Erythroblast (primary cell): ENCODE data around the gene CUBN.

Source experiments
- DNase-seq, 2 experiments: peaks; one replicate each; lab custom pipeline; 2025; lab: John Stamatoyannopoulos, UW
- GATA1 ChIP-seq: IDR thresholded peaks from 2 replicates; pipeline ENCODE4 v1.6.1; 2011; ENCODE audit warnings: low read depth, mild to moderate bottlenecking, control low read depth, low read length, moderate library complexity
- POLR2A ChIP-seq: IDR thresholded peaks from 2 replicates; pipeline ENCODE4 v1.6.1; 2011; ENCODE audit warnings: mild to moderate bottlenecking, low read length

Gene CUBN

DNA sequence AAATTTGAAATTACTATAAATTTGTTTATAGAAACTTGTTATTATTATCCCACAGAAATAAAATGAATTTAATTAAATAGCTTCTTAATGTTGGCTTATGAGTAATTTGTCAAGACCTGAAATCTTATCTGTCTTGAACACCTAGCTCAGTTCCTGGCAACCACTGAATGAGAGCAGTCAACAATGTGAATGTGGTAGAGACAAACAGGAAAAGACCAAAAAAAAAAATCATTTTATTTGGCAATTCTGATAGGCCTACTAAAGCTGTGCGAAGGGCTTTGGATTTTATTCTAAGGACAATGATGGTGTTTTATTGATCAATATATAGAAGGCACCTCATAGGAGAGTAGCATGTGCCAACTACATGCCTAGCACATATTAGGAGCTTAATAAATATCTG, 184.6 kb downstream of the CUBN start:
- TF ChIP-seq GATA1: no peak
- TF ChIP-seq POLR2A: no peak
- DNase-seq: no peak

DNA sequence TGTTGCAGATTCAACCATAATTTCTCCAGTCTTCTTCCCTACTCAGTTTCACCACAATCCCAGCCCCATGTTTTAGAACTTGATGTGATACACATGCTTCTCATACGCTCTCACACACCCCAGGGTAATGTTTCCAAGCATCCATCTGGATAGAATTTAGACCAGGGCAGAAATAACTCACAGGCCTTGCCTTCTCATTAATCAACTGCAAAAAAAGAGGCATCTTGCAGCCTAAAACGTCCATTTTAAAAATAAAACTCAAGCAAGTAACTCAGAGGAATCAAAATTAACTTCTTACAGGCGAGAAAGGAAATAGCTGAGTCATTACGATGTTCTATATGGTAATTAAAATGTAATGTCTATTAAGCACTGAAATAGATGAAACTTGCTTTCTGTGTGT, 185.2 kb downstream of the CUBN start:
- TF ChIP-seq POLR2A (no peak), GATA1 (no peak)
- DNase-seq: no peak

DNA sequence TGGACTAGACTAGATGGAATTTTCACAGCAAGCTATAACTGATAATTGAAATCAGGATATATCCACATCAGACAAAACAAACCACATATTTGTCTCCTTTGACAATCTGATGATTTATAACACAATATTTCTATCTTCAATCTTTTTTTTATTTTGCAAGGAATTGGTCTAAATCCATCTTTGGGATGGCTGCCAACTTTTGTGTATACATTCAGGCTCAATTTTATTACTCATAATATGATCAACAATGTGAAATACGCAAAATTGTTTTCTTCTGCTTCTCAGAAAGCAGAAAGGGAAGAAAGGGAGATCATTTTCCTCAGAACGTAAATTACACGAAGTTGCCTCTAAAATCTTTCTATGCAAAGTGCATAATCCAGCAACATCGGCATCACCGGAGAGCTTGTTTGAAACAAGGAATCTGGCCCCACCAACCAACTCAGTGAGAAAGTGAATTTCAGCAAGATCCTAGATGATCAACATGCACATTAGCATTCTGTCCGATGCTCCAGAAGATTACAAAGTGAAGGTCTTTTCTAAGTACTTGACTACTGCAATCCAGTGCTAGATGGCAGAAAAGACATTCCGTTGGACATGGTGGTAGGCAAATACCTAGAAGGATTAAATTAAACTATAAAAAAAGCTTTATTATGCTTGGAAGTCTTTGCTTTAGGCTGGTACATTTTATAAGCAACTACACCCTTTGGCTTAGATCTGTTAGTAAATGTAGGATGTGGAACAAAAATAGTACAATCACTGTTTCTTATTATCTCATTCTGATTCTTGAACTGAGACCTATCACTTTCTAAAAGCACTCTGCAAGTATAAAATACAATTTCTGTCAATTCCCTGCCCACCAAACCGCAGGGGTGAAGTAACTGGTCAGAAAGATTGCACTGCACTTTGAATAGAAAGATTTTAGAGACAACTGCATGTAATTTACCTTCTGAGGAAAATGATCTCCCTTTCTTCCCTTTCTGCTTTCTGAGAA, 186.0 kb downstream of the CUBN start:
- TF ChIP-seq GATA1 (no peak), POLR2A (no peak)
- no peak for DNase-seq

DNA sequence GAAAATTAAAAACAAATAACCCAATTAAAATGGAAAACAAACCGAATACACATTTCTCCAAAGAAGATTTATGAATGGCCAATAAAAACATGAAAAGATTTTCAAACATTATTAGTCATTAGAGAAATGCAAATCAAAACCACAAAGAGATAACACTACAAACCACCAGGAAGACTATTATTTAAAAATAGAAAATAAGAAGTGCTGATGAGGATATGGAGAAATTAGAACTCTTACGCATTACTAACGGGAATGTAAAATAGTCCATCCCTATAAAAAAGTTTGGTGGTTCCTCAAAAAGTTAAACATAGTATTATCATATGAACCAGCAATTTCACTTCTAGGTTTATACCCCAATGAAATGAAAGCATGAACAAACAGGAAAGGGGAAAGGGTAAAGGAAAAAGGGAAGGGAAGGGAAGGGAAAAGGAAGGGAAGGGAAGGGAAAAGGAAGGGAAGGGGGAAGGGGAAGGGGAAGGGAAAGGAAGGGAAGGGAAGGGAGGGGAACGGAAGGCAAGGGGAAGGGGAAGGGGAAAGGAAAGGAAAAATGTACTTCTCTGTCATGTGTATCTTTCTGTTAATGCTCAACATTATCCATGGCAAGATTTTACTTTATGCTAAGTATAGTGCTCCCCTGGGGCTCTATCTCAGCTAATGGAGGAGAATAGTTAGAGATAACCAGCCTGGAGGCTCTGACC, 187.1 kb downstream of the CUBN start:
- no peak for DNase-seq
- TF ChIP-seq GATA1 (no peak), POLR2A (no peak)

DNA sequence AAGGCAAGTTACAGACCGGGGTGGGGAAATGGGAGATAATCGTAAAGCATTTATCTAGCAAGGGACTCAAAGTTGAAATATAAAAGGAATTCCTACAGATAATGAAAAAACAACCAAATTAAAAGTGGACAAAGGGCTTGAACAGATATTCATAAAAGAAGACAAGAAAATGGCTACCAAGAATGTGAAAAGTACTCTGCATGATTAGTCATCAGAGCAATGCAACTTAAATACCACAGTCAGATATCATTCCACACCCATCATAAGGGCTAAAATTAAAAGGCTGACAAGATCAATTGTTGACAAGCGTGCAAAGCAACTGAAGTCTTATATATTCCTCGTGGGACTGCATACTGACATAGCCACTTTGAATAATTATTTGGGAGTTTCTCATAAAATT, 187.7 kb downstream of the CUBN start:
- TF ChIP-seq GATA1 (no peak), POLR2A (no peak)
- DNase-seq: no peak

DNA sequence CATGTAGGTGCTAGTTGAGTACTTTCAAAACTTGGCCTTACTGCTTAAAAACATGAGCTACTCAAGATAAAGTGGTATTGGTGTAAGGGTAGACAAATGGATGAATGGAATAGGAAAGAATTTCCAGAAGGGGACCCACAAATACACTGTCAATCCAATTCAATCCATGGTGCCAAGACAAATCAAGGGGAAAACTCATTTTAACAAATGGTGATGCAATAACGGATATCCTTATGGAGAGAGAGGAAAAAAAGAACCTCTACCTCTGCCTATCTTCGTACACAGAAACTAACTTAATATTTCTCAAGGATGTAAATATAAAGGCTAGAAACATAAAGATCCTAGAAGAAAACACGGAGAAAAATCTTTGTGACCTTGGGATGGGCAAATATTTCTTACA, 188.5 kb downstream of the CUBN start:
- DNase-seq: no peak
- TF ChIP-seq POLR2A: no peak
- TF ChIP-seq GATA1: no peak

DNA sequence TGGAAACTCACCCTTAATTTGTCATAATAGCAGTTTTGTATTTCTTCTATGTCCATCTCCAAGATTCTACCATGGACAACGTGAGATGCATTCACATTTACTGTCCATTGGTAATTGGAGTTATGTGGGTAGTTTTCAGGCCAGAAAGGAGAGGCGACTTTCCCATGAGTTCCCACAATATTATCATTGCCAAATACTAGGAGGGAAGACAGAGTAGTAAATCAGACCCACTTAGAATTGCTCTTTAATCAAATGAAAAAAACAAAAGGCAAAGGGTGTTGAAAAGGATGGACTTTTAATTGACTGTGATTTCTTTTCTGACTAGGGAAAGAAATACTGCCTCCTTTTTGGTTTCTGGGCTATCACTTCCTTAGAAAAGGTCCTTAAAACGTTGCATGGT, 190.7 kb downstream of the CUBN start:
- TF ChIP-seq POLR2A: no peak
- DNase-seq: no peak

DNA sequence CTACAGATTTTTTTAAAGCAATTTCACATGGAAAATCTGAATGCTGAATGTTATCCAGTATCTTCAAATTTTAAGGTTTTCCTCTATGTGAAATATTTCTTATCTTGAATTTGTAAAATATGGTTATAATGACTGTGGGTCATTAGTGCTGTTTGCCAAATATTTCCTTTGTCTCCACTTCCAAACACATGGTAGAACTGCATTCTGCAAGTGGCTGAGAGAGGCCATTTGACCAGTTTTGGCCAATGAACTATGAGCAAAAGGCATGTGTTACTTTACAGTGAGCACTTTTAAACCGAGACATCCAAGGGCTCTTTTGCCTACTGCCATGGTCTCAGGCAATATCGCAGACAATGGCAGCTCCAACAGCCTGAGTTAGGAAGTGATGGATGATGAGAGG, 195.2 kb downstream of the CUBN start:
- TF ChIP-seq GATA1: no peak
- no peak for TF ChIP-seq POLR2A
- no peak for DNase-seq

DNA sequence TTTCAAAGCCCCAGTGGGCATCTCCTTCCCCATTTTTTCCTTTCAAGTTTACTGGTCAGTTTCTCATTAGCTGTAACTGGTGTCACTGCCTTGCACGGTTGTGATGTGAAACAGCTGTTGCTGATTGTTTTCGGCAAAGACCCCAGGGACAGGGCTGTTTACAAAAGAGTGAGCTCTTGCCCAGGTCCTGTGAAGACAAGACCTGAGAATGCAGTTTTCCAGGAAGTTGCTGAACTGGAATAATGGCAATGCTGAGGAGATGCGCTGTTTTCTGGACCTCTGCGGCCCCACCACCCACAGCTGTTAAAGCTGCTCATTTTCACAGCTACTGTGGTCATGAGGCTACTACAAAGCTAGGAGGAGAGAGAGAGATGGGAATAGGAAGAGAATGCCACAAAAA, 195.8 kb downstream of the CUBN start:
- no peak for TF ChIP-seq GATA1
- DNase-seq: no peak

DNA sequence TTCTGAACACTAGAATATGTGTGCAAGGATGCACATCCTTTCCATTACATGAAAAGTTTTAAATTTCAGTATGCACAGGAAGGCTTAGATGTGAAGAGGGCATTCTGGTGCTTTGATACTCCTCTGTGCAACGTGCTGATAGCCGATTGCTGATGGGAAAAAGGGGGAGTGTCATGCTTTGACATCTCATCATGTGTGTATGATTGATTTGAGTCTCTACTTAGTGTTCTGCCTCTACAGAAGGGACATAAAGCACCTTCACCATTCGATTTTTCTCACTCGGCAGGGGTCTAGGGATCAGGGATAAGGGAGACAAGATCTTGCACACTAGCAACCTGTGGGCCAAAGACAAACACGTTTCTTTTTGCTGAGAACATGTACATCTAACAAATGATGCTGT, 197.7 kb downstream of the CUBN start:
- no peak for DNase-seq
- TF ChIP-seq POLR2A (no peak), GATA1 (no peak)

DNA sequence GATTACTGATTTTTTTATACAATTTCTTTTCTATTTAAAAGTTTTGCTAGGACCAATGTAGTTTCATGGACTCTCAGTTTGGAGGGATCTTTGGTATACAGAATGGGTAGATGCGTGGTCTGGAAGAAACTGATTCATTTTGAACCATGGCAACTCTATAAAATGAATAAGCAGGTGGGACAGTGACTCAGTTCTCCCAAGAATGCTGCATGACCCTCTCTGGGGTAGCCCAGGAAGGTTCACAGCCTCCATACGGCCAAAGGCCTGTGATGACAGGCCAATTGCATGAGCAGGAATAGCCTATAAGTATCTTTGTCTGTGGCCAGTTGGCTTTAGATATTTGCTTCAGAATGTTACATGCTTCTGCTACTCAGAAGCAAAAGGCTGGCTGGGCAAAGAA, 199.1 kb downstream of the CUBN start:
- DNase-seq: no peak
- TF ChIP-seq GATA1 (no peak), POLR2A (no peak)

DNA sequence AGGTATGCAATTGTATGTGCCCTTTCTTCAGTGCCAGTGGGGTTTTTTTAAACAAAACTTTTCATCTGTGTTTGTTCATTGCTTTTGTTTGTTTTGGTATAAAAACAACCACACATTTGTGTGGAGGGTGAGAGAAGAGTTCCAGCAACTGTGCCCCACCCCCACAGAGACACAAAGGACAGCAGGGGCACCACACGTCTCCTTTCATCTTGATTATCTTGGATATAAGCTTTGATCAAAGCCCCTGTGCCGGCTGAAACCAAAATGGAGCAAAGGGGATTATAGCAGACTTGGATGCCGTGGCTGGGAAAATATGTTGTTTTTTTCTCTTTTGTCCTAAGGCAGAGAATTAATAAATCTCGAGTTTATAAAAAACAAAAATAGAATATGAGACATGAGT, 200.5 kb downstream of the CUBN start:
- DNase-seq: no peak
- TF ChIP-seq POLR2A: no peak
- TF ChIP-seq GATA1: no peak

DNA sequence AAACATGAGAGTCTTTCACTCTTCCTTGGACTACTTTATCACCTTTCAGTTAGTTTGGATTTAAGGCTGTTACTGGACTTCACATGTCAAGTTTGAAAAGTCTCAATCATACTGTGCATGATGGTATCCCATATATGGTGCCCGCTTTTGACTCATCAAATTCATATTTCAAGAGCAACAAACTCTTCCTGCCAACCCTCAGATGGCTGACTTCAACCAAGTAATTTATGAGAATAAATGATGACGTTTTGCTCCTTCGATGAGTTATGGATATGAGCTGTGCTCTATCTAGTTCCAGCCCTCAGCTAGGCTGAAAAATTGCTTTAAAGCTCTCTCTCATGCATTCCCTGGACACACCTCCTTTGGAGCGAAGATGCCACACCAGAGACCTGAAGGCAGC, 202.1 kb downstream of the CUBN start:
- TF ChIP-seq POLR2A (no peak), GATA1 (no peak)
- no peak for DNase-seq

DNA sequence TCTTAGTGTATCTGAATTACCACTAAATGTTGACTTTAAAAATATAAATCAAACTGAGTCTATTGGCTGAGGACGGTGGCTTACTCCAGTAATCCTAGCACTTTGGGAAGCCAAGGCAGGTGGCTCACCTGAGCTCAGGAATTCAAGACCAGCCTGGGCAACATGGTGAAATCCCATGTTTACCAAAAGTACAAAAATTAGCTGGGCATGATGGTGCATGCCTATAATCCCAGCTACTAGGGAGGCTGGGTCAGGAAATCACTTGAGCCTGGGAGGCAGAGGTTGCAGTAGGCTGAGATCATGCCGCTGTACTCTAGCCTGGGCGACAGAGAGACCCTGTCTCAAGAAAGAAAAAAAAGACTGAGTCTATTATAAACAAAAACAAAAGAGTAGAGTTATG, 205.9 kb downstream of the CUBN start:
- DNase-seq: no peak
- TF ChIP-seq GATA1 (no peak), POLR2A (no peak)
